HepG2 (cell line): ENCODE results near the gene LZTR1. TPM values are rescaled to one million over a fixed set of nuclear protein-coding genes. Genes with fewer than 3 reads are reported as not detected.
A peak's percentile ranks its signal among the peaks of the same experiment; 100 is the strongest.

Experiments
- ATAC-seq: fragments of 200-7000 bp; cut with Tn5 transposase; 3 replicates; pipeline ENCODE4 v1.9.1; 2020; ENCODE audit warnings: mild to moderate bottlenecking, moderate library complexity
- BruUV-seq: library from RNA; stranded (reverse); fragments of 400-500 nt; replicated peaks from 2 replicates; lab custom pipeline; 2021; lab: Mats Ljungman, UMichigan
- CTCF ChIA-PET: fragments of 300-600 bp; formaldehyde crosslinking; extraction: SDS; loops from one replicate; lab custom pipeline; 2021; ENCODE audit warnings: low total read pairs, inconsistent platforms, low intra/inter-chr PET ratio; lab: Yijun Ruan, JAX
- POLR2A ChIA-PET: fragments of 350-600 bp; sonication (Branson Sonifier 250); formaldehyde crosslinking; loops from one replicate; lab custom pipeline; 2020; ENCODE audit warnings: antibody characterized with exemption, inconsistent platforms; lab: Yijun Ruan, JAX
- DNase-seq: peaks from one replicate; pipeline ENCODE4 v3.0.0-alpha.2; 2015; ENCODE audit warnings: low spot score
- FAIRE-seq: peaks from 3 replicates; lab custom pipeline; 2011; peaks lifted over from hg19 to GRCh38; lab: Jason Lieb, UNC
- H2AFZ ChIP-seq: one replicate; pipeline ENCODE4 v1.6.1; 2011; ENCODE audit warnings: low read length, inconsistent platforms
- H3K27ac ChIP-seq: fragments of 300-600 bp; 3 replicates; pipeline ENCODE4 v1.8.0; 2011; ENCODE audit warnings: mixed run types, mild to moderate bottlenecking, mixed read lengths, low read length, inconsistent platforms; ENCODE audit not compliant: insufficient read depth; ENCODE audit errors: extremely low read length
- H3K27me3 ChIP-seq, 2 experiments: fragments of 200-600 bp in 1 of 2; 2 replicates in 1 of 2; 3 replicates in 1 of 2; pipeline versions ENCODE4 v1.6.0 to v1.8.0; 2011; ENCODE audit warnings: low read length in 2 of 2, mild to moderate bottlenecking in 2 of 2, moderate library complexity in 2 of 2, inconsistent platforms in 1 of 2; ENCODE audit not compliant: insufficient read depth in 2 of 2, control insufficient read depth in 1 of 2
- H3K36me3 ChIP-seq, 2 experiments: fragments of 200-600 bp in 1 of 2; replicated peaks in 1 of 2; 2 replicates in 1 of 2; 3 replicates in 1 of 2; pipeline versions ENCODE4 v1.5.1 to v1.8.0; 2011; ENCODE audit warnings: low read length in 2 of 2, inconsistent platforms in 1 of 2; ENCODE audit not compliant: insufficient read depth in 2 of 2, control insufficient read depth in 1 of 2
- H3K4me1 ChIP-seq: 2 replicates; pipeline ENCODE4 v1.5.1; 2012; ENCODE audit warnings: low read length, inconsistent platforms; ENCODE audit not compliant: insufficient read depth
- H3K4me2 ChIP-seq: 2 replicates; pipeline ENCODE4 v1.6.0; 2011; ENCODE audit warnings: low read depth, low read length, inconsistent platforms
- H3K4me3 ChIP-seq, 3 experiments: fragments of 200-600 bp in 1 of 3; sonication (generic), shearing (Covaris generic) in 1 of 3; replicated peaks in 1 of 3; 2 replicates each; pipeline ENCODE4 v1.5.1; 2011 to 2016; ENCODE audit warnings: low read length in 3 of 3, inconsistent platforms in 2 of 3, low read depth in 2 of 3, mild to moderate bottlenecking in 2 of 3, control low read depth in 1 of 3, mixed read lengths in 1 of 3; ENCODE audit not compliant: insufficient read depth in 1 of 3
- H3K79me2 ChIP-seq: one replicate; pipeline ENCODE4 v1.6.1; 2011; ENCODE audit warnings: low read length, inconsistent platforms; ENCODE audit not compliant: insufficient read depth
- H3K9ac ChIP-seq: 2 replicates; pipeline ENCODE4 v1.6.0; 2011; ENCODE audit warnings: mild to moderate bottlenecking, low read depth, low read length, inconsistent platforms; ENCODE audit not compliant: insufficient read depth
- H3K9me3 ChIP-seq: 2 replicates; pipeline ENCODE4 v1.5.1; 2012; ENCODE audit warnings: mild to moderate bottlenecking, low read length
- H4K20me1 ChIP-seq: 2 replicates; pipeline ENCODE4 v1.6.0; 2011; ENCODE audit warnings: inconsistent platforms, mild to moderate bottlenecking, low read length, moderate library complexity; ENCODE audit not compliant: insufficient read depth
- MED13 ChIP-seq: sonication (generic); formaldehyde crosslinking; IDR thresholded peaks from 2 replicates; pipeline ENCODE4 v1.5.0; 2020; ENCODE audit warnings: missing genetic modification reagents
- MEF2D ChIP-seq: sonication (generic); formaldehyde crosslinking; IDR thresholded peaks from 2 replicates; pipeline ENCODE4 v1.5.1; 2020; ENCODE audit warnings: mild to moderate bottlenecking, missing genetic modification reagents
- MXD3 ChIP-seq: IDR thresholded peaks from 2 replicates; pipeline ENCODE4 v1.6.1; 2016; ENCODE audit warnings: mild to moderate bottlenecking, missing biosample characterization, missing genetic modification reagents
- NCOA5 ChIP-seq: sonication (generic); formaldehyde crosslinking; IDR thresholded peaks from 2 replicates; pipeline ENCODE4 v1.4.0; 2020; ENCODE audit warnings: missing genetic modification reagents
- PRMT3 ChIP-seq: sonication (generic); formaldehyde crosslinking; IDR thresholded peaks from 2 replicates; pipeline ENCODE4 v1.8.1; 2022; ENCODE audit warnings: low read depth, mild to moderate bottlenecking, moderate library complexity, missing genetic modification reagents, borderline replicate concordance
- ZBTB33 ChIP-seq: sonication (generic); formaldehyde crosslinking; IDR thresholded peaks from 2 replicates; pipeline ENCODE4 v1.4.0; 2020; ENCODE audit warnings: missing genetic modification reagents
- ZNF136 ChIP-seq: sonication (generic); formaldehyde crosslinking; IDR thresholded peaks from 2 replicates; pipeline ENCODE4 v1.8.1; 2022; ENCODE audit warnings: low read depth, mild to moderate bottlenecking, moderate library complexity, missing genetic modification reagents
- WGBS: methylation state at CpG from one replicate; pipeline ENCODE4 v1.1.6; 2017; ENCODE audit warnings: low lambda C conversion rate; 5-methylcytosine and 5-hydroxymethylcytosine counted together
- in situ Hi-C: cut with HindIII; loops from 2 replicates; pipeline ENCODE4 v1.10.0; 2017; ENCODE audit warnings: low pct_unique_long_range_greater_than_20kb; ENCODE audit not compliant: extremely low pct_ligation_motif_present
- intact Hi-C: fragments of 100-400 bp; cut with micrococcal nuclease; formaldehyde crosslinking; loops from one replicate; pipeline ENCODE4 v1.10.0; 2022; ENCODE audit not compliant: unreplicated experiment
- polyA plus RNA-seq, 8 experiments: library from polyadenylated mRNA; depleted of rRNA in 3 of 8; stranded (reverse) in 7 of 8; unstranded in 1 of 8; fragments of >200 nt; fragmentation: Illumina TruSeq in 4 of 8; extraction: Trizol in 4 of 8; gene quantifications; 2 replicates each; pipeline versions ENCODE4 v1.2.1 to v1.2.3, GENCODE V29; 2011 to 2016; ENCODE audit warnings: low read depth in 4 of 8, missing spikeins in 1 of 8, mixed read lengths in 1 of 8; ENCODE audit not compliant: insufficient read depth in 1 of 8
- total RNA-seq, 5 experiments: library from RNA; depleted of rRNA; stranded (reverse); fragments of >200 nt; fragmentation: Illumina TruSeq; extraction: Trizol; gene quantifications; 2 replicates each; pipeline ENCODE4 v1.2.3, GENCODE V29; 2016; ENCODE audit warnings: low read depth in 1 of 5

LZTR1 gene
- total and polyA plus RNA-seq, 2 of the 13 experiments (the other 11 are each of a cell fraction or from before 2014, with no cell fraction given): 21.8 to 22.4 TPM

GRCh38 chr22:20966883-20967696 lies 15.0 kb upstream of the LZTR1 start, which contains the start of gene AIFM3 (continued):
- TF ChIP-seq MXD3 (no peak), PRMT3 (no peak), MED13 (no peak), ZNF136 (CRISPR knock-in tag) (no peak), NCOA5 (CRISPR knock-in tag) (no peak)

GRCh38 chr22:20967697-20968211 lies 14.3 kb upstream of the LZTR1 start:
- 87% methylated on average over 13 of the region's 19 CpGs for WGBS
- no peaks in the 10 kb centered on the region for H3K9me3 ChIP-seq
- CTCF ChIA-PET: no interaction called here

More at GRCh38 chr22:20967697-20968211, 14.3 kb upstream of the LZTR1 start:
- Histone ChIP-seq H3K79me2 (peaks cover under 1% of the 10 kb centered on the region), H3K4me1 (peaks cover 49% of the 10 kb centered on the region), H4K20me1 (no peaks in the 10 kb centered on the region), H3K9ac (no peak overlapping the region), H3K27ac (no peak overlapping the region), H3K36me3 (no peaks in the 10 kb centered on the region), H2AFZ (no peak overlapping the region), H3K4me2 (no peak overlapping the region), H3K27me3 (no peaks in the 10 kb centered on the region), H3K4me3 (no peak overlapping the region)
- no TSS peak for BruUV-seq
- intact Hi-C loops: loop anchor here (1.0 kb wide), 1 partner anchor 14 kb away; no protein-coding TSS in a partner anchor
- TF ChIP-seq MEF2D (CRISPR knock-in tag): no peak
- 0 out of 2 replicates have a peak, but pooled peaks have one; percentile 31 for TF ChIP-seq ZBTB33 (CRISPR knock-in tag)
- no peak for ATAC-seq
- FAIRE-seq: no peak
- no peak for DNase-seq
- in situ Hi-C loops: no loop called here
- POLR2A ChIA-PET: interaction anchor here (0.8 to 2.8 kb wide), 3 partner anchors 10 to 15 kb away, joined by 3 to 14 read pairs (median 3); partner anchors contain the start of gene LZTR1
